GM12873 (cell line): ENCODE measurements around the gene GJC3.
A peak's percentile ranks its signal among the peaks of the same experiment; 100 is the strongest.

ENCODE experiments used
- CTCF ChIP-seq: IDR thresholded peaks from 2 replicates; pipeline ENCODE4 v1.5.1; 2012; ENCODE audit warnings: low read depth, mild to moderate bottlenecking, moderate library complexity, low read length, control low read depth; ENCODE audit not compliant: insufficient read depth; ENCODE audit errors: missing control alignments

GJC3 gene

GRCh38 chr7:99919814-99920112 is 9.7 kb downstream of the GJC3 start:
- no peak for TF ChIP-seq CTCF

DNA sequence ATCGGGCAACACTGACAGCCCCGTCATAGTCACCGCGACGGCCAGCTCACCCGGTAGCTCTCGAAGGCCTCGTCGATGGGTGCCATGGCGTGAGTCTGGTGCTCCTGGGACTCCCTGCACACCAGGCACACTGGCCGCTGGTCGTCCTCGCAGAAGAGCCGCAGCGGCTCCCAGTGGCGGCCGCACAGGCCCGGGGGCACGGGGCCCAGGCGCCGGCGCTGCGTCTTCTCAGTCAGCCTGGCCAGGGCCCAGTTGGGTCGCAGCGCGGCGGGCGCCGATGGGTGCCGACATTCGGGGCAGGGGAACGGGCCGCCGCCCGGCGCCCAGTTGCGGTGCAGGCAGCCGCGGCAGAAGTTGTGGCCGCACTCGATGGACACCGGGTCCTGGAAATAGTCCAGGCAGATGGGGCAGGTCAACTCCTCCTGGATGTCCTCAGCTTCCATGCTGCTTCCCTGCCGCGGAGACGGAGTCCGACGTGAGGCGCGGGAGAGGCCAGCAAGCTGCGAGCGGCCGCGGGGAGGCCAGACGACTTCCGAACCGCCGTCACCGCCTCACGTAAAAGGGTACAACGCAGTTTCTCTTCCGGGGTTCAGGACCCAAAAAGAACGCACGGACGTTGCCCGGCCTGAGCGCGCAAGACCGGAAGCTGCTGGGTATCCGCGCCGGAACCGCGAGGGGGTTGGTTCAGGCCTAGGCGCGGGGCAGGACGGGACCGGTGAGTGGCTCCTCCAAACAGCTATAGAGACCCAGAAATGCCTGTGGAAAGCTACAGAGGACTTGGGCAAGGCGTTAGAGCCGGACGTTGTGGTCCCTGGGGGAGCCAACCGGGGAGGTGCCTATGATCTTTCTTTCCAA is 10.2 kb downstream of the GJC3 start, which contains the start of gene TRIM4:
TRIM4 (minus strand) TSS at position 572 of the 855 bp plus-strand sequence; CDS start at position 443, 129 bp downstream.
- peak; percentile 24 for TF ChIP-seq CTCF

DNA sequence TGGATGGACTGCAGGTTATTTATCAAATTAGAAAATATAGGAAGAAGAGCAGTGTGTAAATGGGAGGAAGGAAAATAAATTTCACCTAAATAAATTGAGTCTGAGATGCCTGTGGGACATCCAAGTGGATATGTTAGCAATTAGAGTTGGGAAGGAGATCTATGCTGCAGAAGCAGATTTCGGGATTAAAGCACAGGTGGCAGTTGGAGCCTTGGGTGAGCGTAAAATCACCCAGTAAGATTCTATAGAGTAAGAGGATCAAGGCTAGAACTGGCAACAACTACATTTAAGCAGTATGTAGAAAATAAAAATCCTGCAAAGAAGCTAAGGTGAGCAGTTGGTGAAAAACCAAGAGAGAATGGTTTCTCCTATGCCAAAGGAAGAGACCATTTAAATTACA is 18.4 kb downstream of the GJC3 start:
- no peak for TF ChIP-seq CTCF

DNA sequence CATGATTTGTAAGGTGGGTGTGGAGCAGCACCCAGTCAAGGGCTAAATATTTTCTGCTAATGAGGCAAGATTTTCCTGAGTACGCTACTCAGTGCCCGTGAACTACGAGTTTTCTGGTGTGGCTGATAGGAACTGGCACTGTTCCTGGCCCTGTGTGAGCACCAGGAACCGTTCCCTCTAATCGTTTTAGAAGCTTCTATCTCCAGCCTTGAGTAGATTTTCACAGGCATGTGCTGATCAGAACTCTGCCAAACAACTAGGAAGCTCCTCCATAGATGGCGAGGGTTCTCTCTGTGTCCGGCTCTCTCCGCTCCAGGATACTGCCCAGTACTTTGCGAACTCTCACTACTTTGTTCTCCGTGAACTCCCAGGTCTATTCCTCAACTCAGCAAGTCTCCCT is 27.8 kb downstream of the GJC3 start:
- TF ChIP-seq CTCF = no peak

DNA sequence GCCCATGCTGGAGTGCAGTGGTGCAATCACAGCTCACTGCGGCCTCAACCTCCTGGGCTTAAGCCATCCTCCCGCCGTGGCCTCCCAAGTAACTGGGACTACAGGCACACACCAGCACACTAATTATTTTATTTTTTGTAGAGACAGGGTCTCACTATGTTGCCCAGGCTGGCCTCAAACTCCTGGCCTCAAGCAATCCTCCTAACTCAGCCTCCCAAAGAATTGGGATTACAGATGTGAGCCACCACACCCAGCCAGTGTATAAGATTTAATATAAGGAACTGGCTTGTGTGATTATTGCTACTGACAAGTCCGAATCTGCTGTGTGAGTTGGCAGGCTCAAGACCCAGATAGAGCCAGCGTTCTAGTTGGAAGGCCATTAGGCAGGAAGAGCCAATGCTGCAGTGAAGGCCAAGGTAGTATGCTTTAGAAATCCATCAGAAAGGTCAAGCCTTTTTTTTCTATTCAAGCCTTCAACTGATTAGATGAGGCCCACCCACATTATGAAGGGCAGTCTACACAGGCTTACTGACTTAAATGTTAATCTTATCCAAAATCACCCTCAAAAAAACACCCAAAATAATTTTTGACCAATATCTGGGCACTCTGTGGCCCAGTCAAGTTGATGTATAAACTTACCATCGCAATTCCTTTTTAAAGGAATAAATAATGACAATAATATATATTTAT is 29.4 kb downstream of the GJC3 start:
- TF ChIP-seq CTCF = no peak

DNA sequence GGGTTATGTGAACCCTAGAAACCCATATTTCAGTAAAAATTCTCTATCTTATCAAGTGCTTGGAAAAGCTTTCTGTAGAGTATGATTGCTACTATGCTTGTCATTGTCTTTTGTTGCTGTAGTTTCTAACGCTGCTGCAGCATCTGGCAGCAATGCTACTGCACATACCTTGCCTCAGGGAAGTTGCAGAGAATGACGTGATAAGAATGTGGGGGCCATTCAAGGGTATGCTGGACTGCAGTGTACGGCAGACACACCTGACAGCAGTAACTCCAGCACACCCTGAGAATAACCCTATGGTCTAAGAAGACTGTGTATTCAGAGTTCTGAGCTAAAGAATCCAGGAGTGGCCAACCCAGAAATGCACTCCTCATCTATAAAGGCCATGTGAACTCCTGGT is 30.6 kb downstream of the GJC3 start:
- TF ChIP-seq CTCF = no peak

GRCh38 chr7:99898023-99898357 is 31.4 kb downstream of the GJC3 start:
- no peak for TF ChIP-seq CTCF
